ENCODE results near the gene ATP6V0E2.

Gene ATP6V0E2

DNA sequence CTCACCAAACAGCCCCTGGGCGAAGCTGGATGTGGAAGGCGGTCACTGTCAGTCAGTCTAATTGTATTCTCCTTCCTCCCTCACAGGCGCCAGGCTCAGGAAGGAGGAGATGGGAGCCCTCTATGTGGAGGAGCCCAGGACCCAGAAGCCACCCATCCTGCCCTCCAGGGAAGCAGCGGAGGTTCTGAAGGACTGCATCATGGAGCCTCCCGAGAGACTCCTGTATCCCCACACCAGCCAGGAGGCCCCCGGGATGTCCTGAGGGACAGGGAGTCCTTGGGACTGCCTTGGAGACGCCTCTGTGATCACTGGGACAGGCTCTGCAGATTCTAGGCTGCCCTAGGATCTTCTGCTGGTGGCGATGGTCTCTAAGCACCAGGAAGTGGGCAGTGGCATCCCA is 9.7 kb upstream of the ATP6V0E2 start:
- Histone ChIP-seq H3K9me3 (replicated peaks in 1 of 2; ENCODE audit: control insufficient read depth in 2 of 2, insufficient read depth in 1 of 2, low read depth in 1 of 2, low read length in 2 of 2) (no peaks in the 10 kb centered on the region), H3K23ac (ENCODE audit: low read depth, low read length, poor library complexity) (no peak overlapping the region), H3K14ac (ENCODE audit: low read length) (no peak overlapping the region), H3K4ac (ENCODE audit: low read length) (no peak overlapping the region), H2BK15ac (ENCODE audit: low read length) (no peak overlapping the region), H3K18ac (ENCODE audit: low read length) (no peak overlapping the region), H2AFZ (ENCODE audit: low read length) (no peak overlapping the region), H4K91ac (ENCODE audit: low read depth, low read length, poor library complexity) (no peak overlapping the region), H2BK5ac (ENCODE audit: low read length) (no peak overlapping the region), H3K9ac (ENCODE audit: low read depth, low read length, poor library complexity) (no peak overlapping the region), H3K4me1 (ENCODE audit: control insufficient read depth in 2 of 2, insufficient read depth in 1 of 2, low read depth in 1 of 2, low read length in 2 of 2) (no peaks in the 10 kb centered on the region), H2AK5ac (ENCODE audit: low read depth, low read length) (no peak overlapping the region), H3K27ac (replicated peaks; ENCODE audit: low read length) (no peak overlapping the region), H2BK120ac (ENCODE audit: low read depth, low read length) (no peak overlapping the region), H3K4me3 (ENCODE audit: low read length in 2 of 2) (no peak overlapping the region), H3K79me1 (ENCODE audit: low read depth, low read length) (peaks cover 2% of the 10 kb centered on the region), H3K27me3 (ENCODE audit: control insufficient read depth in 3 of 3, insufficient read depth in 3 of 3, low read depth in 1 of 3, low read length in 3 of 3) (no peaks in the 10 kb centered on the region), H4K8ac (ENCODE audit: low read depth, low read length) (no peak overlapping the region), H3K36me3 (replicated peaks in 1 of 2; ENCODE audit: control insufficient read depth in 2 of 2, insufficient read depth in 2 of 2, low read length in 2 of 2) (peaks cover 8 to 78% of the 10 kb centered on the region in 2 donors), H3K4me2 (ENCODE audit: insufficient read depth, low read length, poor library complexity, severe bottlenecking) (no peak overlapping the region), H2BK12ac (ENCODE audit: low read length) (no peak overlapping the region)
- WGBS, 2 donors (ENCODE audit: extremely low coverage in 2 of 2, insufficient read length in 2 of 2, insufficient replicate concordance in 1 of 2), result no CpG with 5 or more reads among the region's 8 CpGs
- no peak for DNase-seq (ENCODE audit: low spot score)

DNA sequence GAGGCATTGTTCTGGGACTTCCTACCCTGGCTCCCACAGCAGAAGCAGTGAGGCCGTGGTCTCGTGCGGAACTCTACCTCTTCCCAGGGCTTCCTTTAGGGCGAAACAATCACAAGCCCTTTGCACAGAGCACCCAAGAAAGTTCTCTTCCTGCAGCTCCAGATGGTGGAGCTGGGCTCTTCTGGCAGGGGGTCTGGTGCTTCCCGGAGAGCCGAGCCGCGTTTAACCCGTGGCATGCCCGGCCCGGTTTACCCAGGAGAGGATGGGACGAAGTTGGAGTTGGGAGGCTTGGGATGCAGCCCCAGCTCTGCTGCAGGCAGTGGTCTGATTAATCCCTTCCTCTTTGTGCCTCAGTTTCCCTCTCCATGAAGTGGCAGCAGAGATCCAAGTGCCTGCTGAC is 9.0 kb upstream of the ATP6V0E2 start:
- H3K79me1 ChIP-seq (ENCODE audit: low read depth, low read length), result peaks cover 2% of the 10 kb centered on the region
- H2BK5ac ChIP-seq (ENCODE audit: low read length), result no peak overlapping the region
- no peak overlapping the region for H3K27ac ChIP-seq (replicated peaks; ENCODE audit: low read length)
- no peak for DNase-seq (ENCODE audit: low spot score)
- H3K27me3 ChIP-seq (ENCODE audit: control insufficient read depth in 3 of 3, insufficient read depth in 3 of 3, low read depth in 1 of 3, low read length in 3 of 3), result no peaks in the 10 kb centered on the region
- H3K4me1 ChIP-seq (ENCODE audit: control insufficient read depth in 2 of 2, insufficient read depth in 1 of 2, low read depth in 1 of 2, low read length in 2 of 2), result no peaks in the 10 kb centered on the region
- no peak overlapping the region for H2AK5ac ChIP-seq (ENCODE audit: low read depth, low read length)
- H2BK120ac ChIP-seq (ENCODE audit: low read depth, low read length), result no peak overlapping the region
- H3K18ac ChIP-seq (ENCODE audit: low read length), result no peak overlapping the region
- no peak overlapping the region for H3K14ac ChIP-seq (ENCODE audit: low read length)
- no peak overlapping the region for H3K9ac ChIP-seq (ENCODE audit: low read depth, low read length, poor library complexity)
- no peak overlapping the region for H2BK15ac ChIP-seq (ENCODE audit: low read length)
- H4K8ac ChIP-seq (ENCODE audit: low read depth, low read length), result no peak overlapping the region
- H3K4ac ChIP-seq (ENCODE audit: low read length), result no peak overlapping the region
- no peak overlapping the region for H4K91ac ChIP-seq (ENCODE audit: low read depth, low read length, poor library complexity)
- WGBS, 2 donors (ENCODE audit: extremely low coverage in 2 of 2, insufficient read length in 2 of 2, insufficient replicate concordance in 1 of 2), result no CpG with 5 or more reads among the region's 12 CpGs
- no peak overlapping the region for H3K4me2 ChIP-seq (ENCODE audit: insufficient read depth, low read length, poor library complexity, severe bottlenecking)
- no peak overlapping the region for H3K4me3 ChIP-seq (ENCODE audit: low read length in 2 of 2)
- peaks cover 8 to 77% of the 10 kb centered on the region in 2 donors for H3K36me3 ChIP-seq (replicated peaks in 1 of 2; ENCODE audit: control insufficient read depth in 2 of 2, insufficient read depth in 2 of 2, low read length in 2 of 2)
- H3K9me3 ChIP-seq (replicated peaks in 1 of 2; ENCODE audit: control insufficient read depth in 2 of 2, insufficient read depth in 1 of 2, low read depth in 1 of 2, low read length in 2 of 2), result no peaks in the 10 kb centered on the region
- H3K23ac ChIP-seq (ENCODE audit: low read depth, low read length, poor library complexity), result no peak overlapping the region
- no peak overlapping the region for H2BK12ac ChIP-seq (ENCODE audit: low read length)
- no peak overlapping the region for H2AFZ ChIP-seq (ENCODE audit: low read length)

DNA sequence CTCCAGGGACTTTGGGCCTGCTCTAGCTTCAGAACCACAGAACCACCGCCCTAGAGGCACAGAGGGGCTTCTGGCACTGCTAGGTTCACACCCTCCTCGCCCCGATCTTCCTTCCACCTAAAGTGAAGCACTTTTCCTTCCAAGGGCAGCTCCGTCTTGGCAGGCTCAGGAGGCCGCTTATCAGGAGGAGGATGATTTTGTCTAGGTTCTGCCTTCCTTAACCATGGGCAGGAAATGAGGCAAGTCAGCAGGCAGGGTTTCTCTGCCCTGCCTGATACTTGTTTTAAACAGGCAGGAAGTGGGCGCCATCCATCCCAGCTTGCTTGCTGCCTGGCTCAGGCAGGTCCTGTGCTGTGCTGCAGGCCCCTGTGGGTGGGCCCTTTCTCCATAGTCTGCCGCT is 8.3 kb upstream of the ATP6V0E2 start:
- Histone ChIP-seq H3K4ac (ENCODE audit: low read length) (no peak overlapping the region), H3K4me2 (ENCODE audit: insufficient read depth, low read length, poor library complexity, severe bottlenecking) (no peak overlapping the region), H2AFZ (ENCODE audit: low read length) (no peak overlapping the region), H3K36me3 (replicated peaks in 1 of 2; ENCODE audit: control insufficient read depth in 2 of 2, insufficient read depth in 2 of 2, low read length in 2 of 2) (peaks cover 8 to 78% of the 10 kb centered on the region in 2 donors), H2BK15ac (ENCODE audit: low read length) (no peak overlapping the region), H2BK5ac (ENCODE audit: low read length) (no peak overlapping the region), H3K27me3 (ENCODE audit: control insufficient read depth in 3 of 3, insufficient read depth in 3 of 3, low read depth in 1 of 3, low read length in 3 of 3) (no peaks in the 10 kb centered on the region), H3K9me3 (replicated peaks in 1 of 2; ENCODE audit: control insufficient read depth in 2 of 2, insufficient read depth in 1 of 2, low read depth in 1 of 2, low read length in 2 of 2) (no peaks in the 10 kb centered on the region), H3K18ac (ENCODE audit: low read length) (no peak overlapping the region), H2BK12ac (ENCODE audit: low read length) (no peak overlapping the region), H3K4me3 (ENCODE audit: low read length in 2 of 2) (no peak overlapping the region), H3K9ac (ENCODE audit: low read depth, low read length, poor library complexity) (no peak overlapping the region), H3K27ac (replicated peaks; ENCODE audit: low read length) (no peak overlapping the region), H2AK5ac (ENCODE audit: low read depth, low read length) (no peak overlapping the region), H3K23ac (ENCODE audit: low read depth, low read length, poor library complexity) (no peak overlapping the region), H3K4me1 (ENCODE audit: control insufficient read depth in 2 of 2, insufficient read depth in 1 of 2, low read depth in 1 of 2, low read length in 2 of 2) (no peaks in the 10 kb centered on the region), H2BK120ac (ENCODE audit: low read depth, low read length) (no peak overlapping the region), H4K91ac (ENCODE audit: low read depth, low read length, poor library complexity) (no peak overlapping the region), H3K14ac (ENCODE audit: low read length) (no peak overlapping the region), H4K8ac (ENCODE audit: low read depth, low read length) (no peak overlapping the region), H3K79me1 (ENCODE audit: low read depth, low read length) (peaks cover 2% of the 10 kb centered on the region)
- no CpG with 5 or more reads among the region's 7 CpGs for WGBS, 2 donors (ENCODE audit: extremely low coverage in 2 of 2, insufficient read length in 2 of 2, insufficient replicate concordance in 1 of 2)
- no peak for DNase-seq (ENCODE audit: low spot score)

- Histone ChIP-seq H3K79me1 (ENCODE audit: low read depth, low read length) (peaks cover 2% of the 10 kb centered on the region), H3K23ac (ENCODE audit: low read depth, low read length, poor library complexity) (peak overlapping the region; percentile 46), H3K4me1 (ENCODE audit: control insufficient read depth in 2 of 2, insufficient read depth in 1 of 2, low read depth in 1 of 2, low read length in 2 of 2) (no peaks in the 10 kb centered on the region), H3K18ac (ENCODE audit: low read length) (no peak overlapping the region), H3K9me3 (replicated peaks in 1 of 2; ENCODE audit: control insufficient read depth in 2 of 2, insufficient read depth in 1 of 2, low read depth in 1 of 2, low read length in 2 of 2) (no peaks in the 10 kb centered on the region), H2BK120ac (ENCODE audit: low read depth, low read length) (no peak overlapping the region), H2BK5ac (ENCODE audit: low read length) (peak overlapping the region; percentile 17), H2BK15ac (ENCODE audit: low read length) (no peak overlapping the region), H3K9ac (ENCODE audit: low read depth, low read length, poor library complexity) (no peak overlapping the region), H2BK12ac (ENCODE audit: low read length) (no peak overlapping the region), H3K4me3 (ENCODE audit: low read length in 2 of 2) (no peak overlapping the region), H3K4ac (ENCODE audit: low read length) (no peak overlapping the region), H4K8ac (ENCODE audit: low read depth, low read length) (no peak overlapping the region), H2AFZ (ENCODE audit: low read length) (no peak overlapping the region), H2AK5ac (ENCODE audit: low read depth, low read length) (no peak overlapping the region), H3K36me3 (replicated peaks in 1 of 2; ENCODE audit: control insufficient read depth in 2 of 2, insufficient read depth in 2 of 2, low read length in 2 of 2) (peaks cover 8 to 78% of the 10 kb centered on the region in 2 donors), H3K4me2 (ENCODE audit: insufficient read depth, low read length, poor library complexity, severe bottlenecking) (no peak overlapping the region), H3K14ac (ENCODE audit: low read length) (no peak overlapping the region), H4K91ac (ENCODE audit: low read depth, low read length, poor library complexity) (no peak overlapping the region), H3K27me3 (ENCODE audit: control insufficient read depth in 3 of 3, insufficient read depth in 3 of 3, low read depth in 1 of 3, low read length in 3 of 3) (no peaks in the 10 kb centered on the region), H3K27ac (replicated peaks; ENCODE audit: low read length) (peak overlapping the region; percentile 24)
- no peak for DNase-seq (ENCODE audit: low spot score)
- no CpG with 5 or more reads among the region's 16 CpGs for WGBS, 2 donors (ENCODE audit: extremely low coverage in 2 of 2, insufficient read length in 2 of 2, insufficient replicate concordance in 1 of 2)
These were observed 7.5 kb upstream of the ATP6V0E2 start for GRCh38 chr7:149866139-149866778.
